ENCODE data around the gene UNC80.

Gene UNC80

DNA sequence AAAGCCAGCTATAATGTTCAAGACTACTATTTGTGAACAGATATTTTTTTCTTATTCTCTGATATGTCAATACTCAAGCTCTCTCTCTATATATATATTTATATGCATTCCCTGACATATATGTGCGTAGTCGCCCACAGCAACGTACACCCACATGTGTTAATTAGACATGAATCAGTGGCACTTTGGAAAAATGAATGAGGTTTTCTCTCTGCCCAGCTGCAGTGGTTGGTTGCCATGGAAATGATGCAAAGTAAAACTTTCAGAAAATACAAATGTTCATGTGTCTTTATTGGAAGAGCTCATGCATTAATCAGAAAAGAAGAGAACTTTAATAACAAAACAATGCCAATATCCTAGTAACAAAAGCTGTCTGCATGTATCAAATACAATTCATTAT is 34.7 kb downstream of the UNC80 start:
- DNase-seq (ENCODE audit: low read depth): no peak

DNA sequence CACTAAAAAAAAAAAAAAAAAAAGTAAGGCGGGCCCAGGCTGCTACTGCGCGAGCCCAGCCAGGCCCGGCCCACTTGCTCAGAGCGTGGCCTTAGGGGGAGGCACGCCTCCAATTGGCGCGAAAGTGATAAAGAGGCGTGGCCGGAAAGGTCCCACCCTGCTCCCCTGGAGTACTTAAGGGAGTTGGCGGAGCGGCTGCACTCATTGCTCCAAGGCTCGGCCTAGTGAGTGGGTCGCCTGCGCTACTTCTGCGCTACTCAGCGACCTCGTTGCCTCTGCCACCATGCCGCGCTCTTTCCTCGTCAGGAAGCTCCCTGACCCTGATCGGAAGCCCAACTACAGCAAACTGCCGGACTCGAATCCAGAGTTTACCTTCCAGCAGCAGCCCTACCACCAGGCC is 36.9 kb downstream of the UNC80 start:
- DNase-seq (ENCODE audit: low read depth): no peak

DNA sequence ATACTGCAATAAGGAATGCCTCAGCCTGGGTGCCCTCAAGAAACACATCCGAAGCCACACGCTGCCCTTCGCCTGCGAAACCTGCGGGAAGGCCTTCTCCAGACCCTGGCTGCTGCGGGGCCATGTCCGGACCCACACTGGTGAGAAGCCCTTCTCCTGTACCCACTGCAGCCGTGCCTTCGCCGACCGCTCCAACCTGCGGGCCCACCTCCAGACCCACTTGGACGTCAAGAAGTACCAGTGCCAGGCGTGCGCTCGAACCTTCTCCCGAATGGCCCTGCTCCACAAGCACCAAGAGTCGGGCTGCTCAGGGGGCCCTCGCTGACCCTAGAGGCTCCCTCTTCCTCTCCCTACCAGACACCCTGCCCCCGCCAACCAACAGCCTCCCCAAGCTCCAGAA is 37.6 kb downstream of the UNC80 start:
- DNase-seq (ENCODE audit: low read depth): no peak

DNA sequence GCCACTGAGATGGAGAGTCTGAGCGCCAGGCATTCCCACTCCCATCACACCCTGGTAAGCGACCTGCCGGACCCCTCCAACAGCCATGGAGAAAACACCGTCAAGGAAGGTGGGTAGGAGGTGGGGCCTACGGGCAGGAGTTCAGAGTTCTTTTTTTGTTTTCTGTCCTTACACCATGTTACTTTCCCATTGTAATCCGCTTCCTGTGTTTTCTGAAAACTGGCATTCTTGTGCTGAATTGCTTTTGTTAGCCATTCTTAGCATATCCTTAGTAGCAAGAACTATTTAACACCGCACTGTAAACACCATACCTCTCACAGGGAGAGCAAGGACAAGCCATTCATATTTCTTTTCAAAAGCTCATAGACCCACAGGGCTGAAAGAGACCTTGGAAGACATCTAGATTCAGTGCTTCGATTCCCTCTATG is 46.2 kb downstream of the UNC80 start:
- DNase-seq (ENCODE audit: low read depth): no peak

DNA sequence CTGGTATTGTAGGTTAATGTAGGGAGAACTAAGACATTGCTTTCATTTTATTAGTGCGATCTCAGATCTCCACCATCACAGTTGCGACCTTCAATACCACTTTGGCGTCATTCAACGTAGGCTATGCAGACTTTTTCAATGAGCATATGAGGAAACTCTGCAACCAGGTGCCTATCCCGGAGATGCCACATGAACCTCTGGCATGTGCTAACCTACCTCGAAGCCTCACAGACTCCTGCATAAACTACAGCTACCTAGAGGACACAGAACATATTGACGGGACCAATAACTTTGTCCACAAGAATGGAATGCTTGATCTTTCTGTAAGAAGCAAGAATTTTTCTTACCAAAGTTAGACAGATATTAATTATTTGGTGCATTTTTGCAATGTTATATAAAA is 47.3 kb downstream of the UNC80 start:
- DNase-seq (ENCODE audit: low read depth): no peak

DNA sequence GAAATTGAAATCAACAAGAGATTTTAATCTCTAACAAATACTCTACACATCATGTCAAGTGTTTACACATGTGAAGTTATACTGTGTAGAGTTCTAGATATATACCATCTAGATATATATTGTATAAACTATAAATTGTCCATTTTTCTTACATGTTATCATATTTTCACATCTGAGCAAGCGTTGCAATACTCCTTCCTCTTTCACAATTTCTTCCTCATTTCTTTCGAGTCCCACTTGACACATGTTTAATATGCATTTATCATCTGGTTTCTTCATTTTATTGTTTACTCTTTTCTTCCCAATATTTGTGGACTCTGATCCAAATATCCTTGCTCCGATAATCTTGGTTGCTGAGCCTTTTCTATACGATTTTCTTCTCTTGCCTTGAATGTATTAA is 50.2 kb downstream of the UNC80 start:
- DNase-seq (ENCODE audit: low read depth): no peak

DNA sequence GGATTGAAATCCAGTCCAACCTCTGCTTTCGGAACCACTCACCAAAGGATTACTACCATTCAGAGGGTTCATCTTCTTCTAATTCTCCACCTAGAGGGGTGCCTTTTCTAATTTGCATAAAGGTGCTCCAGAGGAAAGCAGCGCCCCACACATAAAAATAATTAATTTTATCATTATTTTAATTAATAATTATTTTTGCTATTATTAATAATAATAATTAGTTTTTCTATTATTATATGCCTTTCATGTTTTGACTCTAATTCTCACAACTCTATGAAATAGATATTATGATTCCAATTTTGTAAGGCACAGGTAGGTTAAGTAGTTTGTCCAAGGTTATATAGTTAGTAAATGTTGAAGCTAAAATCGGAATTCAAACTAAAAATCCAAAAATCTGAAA is 51.9 kb downstream of the UNC80 start:
- no peak for DNase-seq (ENCODE audit: low read depth)

DNA sequence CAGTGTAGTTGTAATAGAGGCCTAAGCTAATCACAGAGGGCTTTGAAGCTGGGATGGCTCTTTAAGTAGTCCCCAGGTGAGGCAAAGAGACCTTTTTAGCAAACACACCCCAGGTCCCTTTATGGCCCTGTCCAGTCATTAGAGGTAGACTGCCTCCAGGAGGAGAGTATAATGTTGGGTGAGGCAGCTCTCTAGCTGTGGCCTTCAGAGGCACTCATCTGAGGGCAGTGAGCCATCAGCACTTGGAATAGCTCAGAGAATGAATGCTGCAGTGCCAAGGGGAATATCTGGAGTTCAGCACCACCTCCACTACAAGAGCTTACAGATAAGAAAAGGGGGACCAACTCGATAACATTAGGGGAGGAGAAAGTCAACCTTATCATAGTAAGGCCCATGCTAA is 52.8 kb downstream of the UNC80 start:
- no peak for DNase-seq (ENCODE audit: low read depth)

DNA sequence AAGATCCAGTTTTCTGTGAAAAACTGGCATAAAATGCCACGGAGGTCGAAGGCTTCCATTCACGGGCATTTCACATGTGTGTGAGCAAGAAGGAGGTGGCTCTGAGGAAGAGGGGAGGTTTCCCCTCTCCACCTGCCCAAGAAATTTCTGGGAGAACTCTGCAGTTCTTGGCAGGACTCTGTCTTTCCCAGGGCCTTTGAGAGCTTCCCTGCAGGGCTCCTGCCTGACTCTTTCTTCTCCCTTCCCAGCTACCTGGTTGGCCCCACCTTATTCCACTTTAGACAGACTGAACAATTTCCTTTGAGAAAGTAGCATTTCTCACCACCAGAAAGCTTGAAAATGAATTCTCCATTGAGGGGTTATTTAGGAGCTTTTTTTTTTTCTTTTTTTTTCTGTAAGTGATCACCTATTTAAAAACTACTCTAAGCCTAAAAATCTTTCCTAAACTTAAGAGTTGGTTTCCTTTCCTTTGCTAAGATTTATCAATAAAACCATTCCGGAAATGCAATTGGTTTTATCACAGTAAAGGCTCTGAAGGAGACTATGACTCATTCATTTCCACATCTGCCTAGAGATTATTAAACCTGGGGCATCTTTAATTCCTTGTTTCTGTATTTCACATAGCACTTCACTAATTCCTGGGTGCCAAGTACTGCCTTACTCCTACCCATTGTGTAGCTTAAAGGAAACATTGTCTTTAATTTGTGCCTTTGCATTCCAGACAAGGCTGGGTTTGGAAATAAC is 59.3 kb downstream of the UNC80 start:
- DNase-seq (ENCODE audit: low read depth): no peak

DNA sequence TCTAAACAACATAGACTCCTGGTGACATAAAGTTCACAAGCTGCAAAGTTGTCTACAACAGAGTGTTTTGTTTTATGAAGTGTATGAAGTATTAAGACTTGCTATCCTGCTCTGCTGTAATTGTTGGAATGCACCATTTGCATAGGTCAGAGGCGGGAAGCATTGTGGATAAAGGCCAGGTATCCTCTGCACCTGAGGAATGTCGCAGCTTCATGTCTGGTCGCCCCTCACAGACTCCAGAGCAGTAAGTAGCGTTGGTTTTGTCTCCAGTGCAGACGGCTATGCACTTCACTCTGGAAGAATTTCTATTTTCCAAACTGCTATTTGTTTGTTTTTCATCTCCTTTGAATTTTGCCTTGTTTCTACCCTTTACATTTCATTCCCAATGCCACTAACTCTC is 63.1 kb downstream of the UNC80 start:
- no peak for DNase-seq (ENCODE audit: low read depth)

DNA sequence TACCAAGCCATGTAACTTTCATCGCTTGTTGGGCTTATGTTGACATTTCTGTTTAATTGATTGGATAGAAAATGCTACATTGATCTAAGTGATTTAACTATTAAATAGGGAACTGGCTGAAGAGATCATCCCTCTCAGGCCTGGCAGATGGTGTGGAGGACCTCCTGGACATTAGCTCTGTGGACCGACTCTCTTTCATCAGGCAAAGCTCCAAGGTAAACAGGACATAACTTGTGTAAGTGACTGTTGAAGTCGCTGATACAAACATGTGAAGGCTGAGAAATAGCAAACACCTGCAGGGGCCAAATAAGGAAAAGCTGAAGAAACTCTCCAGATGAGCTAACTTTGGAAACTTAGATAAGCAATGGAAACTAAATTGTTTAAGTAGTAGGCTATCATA is 68.8 kb downstream of the UNC80 start:
- no peak for DNase-seq (ENCODE audit: low read depth)

DNA sequence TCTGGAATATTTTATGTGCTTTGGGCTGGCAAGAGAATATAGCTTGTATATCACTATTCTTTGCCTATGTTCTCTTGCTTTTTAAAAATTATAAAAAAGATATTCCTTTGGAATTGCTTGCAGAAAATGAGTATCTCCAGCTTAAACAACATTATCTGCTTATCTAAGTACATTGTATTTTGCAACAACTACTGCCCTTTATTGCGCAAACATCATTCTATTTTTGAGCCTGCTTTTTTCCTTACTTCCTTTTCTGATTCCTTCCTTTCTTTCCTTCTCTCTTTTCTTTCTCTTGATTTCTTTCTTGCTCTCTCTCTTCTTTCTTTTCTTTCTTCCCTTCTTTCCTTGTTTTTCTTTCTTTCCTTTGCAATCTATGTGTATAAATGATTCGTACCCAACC is 74.0 kb downstream of the UNC80 start:
- DNase-seq (ENCODE audit: low read depth): no peak

DNA sequence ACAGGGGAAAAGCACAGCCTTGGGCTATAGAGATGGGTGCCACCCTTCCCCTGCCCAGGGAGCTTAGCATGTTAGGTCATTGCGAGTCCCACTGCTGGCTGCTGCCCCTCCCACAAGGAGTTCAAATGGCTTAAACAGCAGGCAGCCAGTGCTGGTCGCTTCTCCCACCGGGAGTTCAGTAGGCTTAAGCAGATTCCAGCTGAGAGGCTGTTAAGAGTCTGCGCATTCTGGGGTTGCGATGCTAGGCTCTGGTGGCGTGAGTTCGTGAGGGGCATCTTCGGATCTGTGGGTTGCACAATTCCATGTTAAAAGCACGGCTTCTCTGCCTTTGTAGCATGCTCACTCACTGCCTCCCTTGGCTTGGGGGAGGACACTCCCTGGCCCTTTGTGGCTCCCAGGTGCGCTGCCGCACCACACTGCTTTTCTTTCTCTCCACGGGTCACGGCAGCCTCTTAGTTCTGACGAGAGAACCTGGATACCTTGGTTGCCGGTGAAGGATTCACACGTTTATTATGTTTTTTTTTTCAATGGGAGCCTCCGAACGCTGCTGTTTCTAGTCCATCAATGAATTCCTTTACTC is 93.2 kb downstream of the UNC80 start:
- no peak for DNase-seq (ENCODE audit: low read depth)

DNA sequence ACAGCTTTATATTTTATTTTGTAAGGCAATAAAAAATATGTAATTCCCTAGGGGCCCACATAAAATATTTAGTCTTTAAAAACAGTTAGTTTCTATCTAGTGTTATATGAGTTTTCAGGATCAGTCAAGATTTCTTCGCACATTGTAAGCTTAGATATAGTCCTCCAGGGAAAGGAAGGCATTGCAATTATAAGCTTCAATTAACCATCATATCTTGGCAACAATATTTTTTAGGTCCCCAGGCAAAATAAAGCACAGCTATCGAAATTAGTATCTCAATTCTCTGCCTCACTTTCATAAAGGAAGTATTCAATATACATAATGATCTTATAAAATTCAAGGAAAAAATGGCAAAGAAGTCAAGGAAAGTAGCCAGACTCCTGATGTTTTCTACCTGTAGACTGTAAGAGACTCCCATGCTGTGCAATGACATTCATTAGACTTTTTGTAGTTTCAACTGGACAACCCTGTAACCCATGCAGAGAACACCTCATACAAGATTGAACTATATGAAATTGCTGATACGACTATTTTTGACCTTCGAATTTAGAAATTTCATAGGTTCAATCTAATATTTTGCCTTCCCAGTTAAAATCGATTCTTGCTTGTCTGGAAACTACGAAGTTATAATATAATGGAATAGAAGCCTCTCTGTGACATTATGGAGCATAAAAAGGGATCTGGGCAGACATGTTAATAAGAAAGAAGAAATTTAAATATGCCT is 96.8 kb downstream of the UNC80 start:
- no peak for DNase-seq (ENCODE audit: low read depth)

DNA sequence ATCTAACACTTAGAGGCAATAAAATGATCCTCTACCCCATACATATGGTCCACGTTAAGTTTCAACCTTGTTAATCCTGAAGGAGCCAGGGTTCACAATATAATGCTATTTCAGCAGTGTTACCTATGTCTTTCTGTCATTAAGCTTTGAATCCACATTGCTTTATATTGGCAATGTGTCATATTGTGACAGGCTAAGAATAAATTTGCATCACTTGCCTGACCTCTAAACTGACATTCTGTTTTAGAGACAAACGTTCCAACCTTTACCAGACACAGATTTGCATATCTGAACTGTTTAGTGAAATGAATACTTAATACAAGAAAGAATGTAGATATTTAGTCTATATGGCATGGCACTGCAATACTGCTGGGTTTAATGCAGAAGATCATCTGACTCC is 98.4 kb downstream of the UNC80 start:
- no peak for DNase-seq (ENCODE audit: low read depth)

DNA sequence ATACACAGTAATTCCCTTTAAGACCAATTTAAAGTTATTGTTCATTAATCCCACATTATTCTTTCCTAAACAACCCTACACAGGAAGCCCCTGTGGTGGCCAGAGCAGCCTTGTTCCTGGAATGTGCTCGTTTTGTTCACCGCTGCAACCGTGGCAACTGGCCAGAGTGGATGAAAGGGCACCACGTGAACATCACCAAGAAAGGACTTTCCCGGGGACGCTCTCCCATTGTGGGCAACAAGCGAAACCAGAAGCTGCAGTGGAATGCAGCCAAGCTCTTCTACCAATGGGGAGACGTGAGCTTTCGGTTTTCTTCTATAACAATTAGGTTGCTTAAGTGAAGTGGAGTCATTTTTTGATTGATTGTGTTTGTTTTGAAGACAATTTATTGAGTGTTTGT is 101.0 kb downstream of the UNC80 start:
- no peak for DNase-seq (ENCODE audit: low read depth)

DNA sequence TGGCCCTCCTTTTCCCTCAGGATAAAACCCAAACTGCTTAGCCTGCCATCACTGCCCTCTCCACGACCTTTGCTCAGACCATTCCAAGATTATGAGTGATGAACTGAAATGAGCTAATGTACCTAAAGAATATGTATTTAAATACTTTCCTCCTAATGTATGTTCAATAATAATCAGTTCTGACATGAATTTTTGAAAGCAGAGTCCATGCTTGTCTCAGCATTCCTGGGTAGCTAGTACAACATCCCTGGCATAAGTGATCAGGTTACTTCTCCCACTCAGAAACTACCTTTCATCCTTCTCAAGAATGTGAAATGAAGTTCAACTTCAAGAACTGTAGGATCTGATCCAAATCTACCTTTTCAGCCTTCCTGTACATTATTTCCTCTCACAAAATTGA is 103.6 kb downstream of the UNC80 start:
- no peak for DNase-seq (ENCODE audit: low read depth)

DNA sequence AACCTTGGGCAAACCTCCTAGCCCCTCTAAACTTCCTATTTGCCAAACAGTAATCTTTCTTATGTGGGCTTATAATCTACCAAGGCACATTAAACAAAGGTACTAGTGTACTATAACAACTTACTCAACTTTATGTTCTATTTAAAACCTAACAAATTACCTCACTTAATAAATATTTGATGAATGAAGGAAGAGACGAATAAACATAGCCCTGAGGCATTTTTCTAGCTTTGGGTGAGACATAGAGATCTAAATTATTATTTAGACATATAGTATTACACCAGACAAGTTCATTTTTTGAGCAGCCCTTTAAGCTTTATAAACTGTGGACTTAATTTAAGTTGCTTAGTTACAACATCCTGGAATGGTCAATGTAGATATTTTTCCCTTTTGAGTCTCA is 104.6 kb downstream of the UNC80 start:
- no peak for DNase-seq (ENCODE audit: low read depth)

DNA sequence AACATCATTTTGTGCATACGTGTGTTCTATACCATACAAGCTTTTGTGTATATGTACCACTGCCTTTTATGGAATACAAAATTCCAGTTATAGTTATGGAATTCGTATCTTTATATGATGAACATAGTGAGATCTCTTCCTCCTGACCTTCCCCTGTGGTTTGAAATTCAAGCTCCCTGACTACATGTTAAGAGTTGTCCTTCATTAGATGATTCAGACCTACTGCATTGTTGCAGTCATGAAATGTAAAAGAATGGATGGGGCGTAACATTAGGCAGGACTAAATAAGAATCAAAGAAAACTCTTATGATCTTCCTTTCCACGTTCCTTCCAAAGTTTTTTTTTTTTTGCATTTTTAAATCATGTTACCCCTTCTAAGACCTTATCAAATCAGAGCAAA is 107.1 kb downstream of the UNC80 start:
- DNase-seq (ENCODE audit: low read depth): no peak

DNA sequence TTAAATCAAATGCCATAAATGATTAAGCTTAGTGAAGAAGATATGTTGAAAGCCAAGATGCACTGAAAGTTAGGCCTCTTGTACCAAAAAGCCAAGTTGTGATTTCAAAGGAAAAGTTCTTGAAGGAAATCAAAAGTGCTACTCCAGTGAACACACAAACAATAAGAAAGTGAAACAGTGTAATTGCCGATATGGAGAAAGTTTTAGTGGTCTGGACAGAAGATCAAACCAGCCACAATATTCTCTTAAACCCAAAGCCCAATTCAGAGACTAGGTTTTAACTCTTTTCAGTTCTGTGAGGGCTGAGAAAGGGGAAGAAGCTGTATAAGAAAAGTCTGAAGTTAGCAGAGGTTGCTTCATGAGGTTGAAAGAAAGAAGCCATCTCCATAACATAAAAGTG is 129.0 kb downstream of the UNC80 start:
- no peak for DNase-seq (ENCODE audit: low read depth)

DNA sequence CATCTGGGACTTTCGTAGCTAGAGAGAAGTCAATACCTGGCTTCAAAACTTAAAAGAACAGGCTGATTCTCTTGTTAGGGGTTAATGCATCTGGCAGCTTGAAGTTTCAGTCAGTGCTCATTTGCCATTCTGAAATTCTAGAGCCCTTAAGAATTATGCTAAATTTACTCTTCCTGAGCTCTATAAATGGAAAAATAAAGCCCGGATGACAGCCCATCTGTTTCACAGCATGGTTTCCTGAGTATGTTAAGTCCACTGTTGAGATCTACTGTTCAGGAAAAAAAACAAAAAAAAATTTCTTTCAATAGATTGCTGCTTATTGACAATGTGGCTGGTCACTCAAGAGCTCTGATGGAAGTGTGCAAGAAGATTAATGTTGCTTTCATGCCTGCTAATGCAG is 129.5 kb downstream of the UNC80 start:
- DNase-seq (ENCODE audit: low read depth): no peak

DNA sequence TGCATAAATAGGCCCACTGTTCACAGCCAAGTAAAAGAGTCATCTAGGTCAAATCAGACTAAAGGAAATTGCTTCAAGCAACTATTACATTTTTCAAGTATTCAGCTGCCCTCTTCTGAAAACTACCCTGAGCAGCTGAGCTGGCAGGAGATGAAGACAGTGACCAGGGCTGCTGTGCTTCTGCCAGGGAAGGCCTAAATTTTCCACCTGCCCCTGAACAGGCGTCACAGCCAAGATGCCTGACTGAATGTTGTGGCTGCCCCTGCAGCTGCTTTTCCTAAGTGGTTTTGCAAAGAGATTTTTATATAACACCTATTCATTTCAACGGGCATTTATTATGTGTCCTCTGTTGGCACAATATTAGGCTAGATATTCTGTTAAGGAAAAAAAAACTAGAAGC is 134.1 kb downstream of the UNC80 start:
- no peak for DNase-seq (ENCODE audit: low read depth)

DNA sequence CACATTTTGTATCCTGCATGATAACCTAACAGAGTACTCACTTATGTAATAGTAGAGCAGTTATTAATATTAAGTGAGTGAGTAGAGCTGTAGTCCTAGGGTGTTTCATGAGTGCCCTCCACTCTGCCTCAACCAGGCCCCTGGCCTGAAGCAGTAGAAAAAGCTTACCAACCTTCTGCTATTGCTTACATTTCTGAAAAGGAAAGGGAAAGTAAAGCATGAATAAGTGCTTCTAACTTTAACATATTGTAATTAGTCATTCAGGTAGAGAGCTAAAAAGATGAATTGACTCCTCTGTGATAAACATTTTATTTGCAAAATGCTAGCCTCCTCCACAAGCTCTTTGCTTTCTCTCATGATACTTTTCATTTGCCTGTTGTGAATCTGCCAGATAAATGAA is 136.1 kb downstream of the UNC80 start:
- DNase-seq (ENCODE audit: low read depth): no peak

DNA sequence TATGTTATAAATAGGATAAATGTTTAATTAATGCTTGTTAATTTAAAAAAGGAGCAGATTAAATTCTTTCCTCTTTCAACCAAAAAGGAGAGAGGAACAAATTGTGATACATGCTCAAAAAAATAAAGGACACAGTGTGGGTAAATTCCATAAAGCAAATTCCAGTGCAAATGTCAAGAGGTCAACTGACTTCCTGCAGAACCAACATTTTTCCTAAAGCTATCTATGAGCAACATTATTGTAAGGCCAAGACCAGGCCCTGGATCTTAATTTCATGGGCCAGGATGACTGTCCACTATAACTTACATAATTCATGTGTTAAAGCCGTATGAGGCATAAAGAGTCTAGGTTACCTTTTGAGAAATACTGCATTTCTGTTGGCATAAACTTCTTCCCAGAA is 136.9 kb downstream of the UNC80 start:
- DNase-seq (ENCODE audit: low read depth): no peak

All from T follicular helper cell (primary cell).